Duodenal mucosa (tissue), 2 donors: ENCODE measurements around the gene RAI14.

Experiments
- H3K27ac ChIP-seq: one replicate; pipeline ENCODE4 v1.7.0; 2013; ENCODE audit warnings: low read depth, low read length
- H3K27me3 ChIP-seq, 2 donors: one replicate each; pipeline ENCODE4 v1.7.0; 2013; ENCODE audit warnings: low read length in 2 of 2, control low read depth in 1 of 2; ENCODE audit not compliant: insufficient read depth in 2 of 2, control insufficient read depth in 1 of 2
- H3K36me3 ChIP-seq, 2 donors: one replicate each; pipeline ENCODE4 v1.7.0; 2013; ENCODE audit warnings: low read length in 2 of 2, control low read depth in 1 of 2; ENCODE audit not compliant: insufficient read depth in 2 of 2, control insufficient read depth in 1 of 2
- H3K4me1 ChIP-seq, 2 donors: one replicate each; pipeline ENCODE4 v1.7.0; 2013; ENCODE audit warnings: low read length in 2 of 2, control low read depth in 1 of 2; ENCODE audit not compliant: insufficient read depth in 2 of 2, control insufficient read depth in 1 of 2
- H3K4me3 ChIP-seq, 2 donors: one replicate each; pipeline ENCODE4 v1.7.0; 2013; ENCODE audit warnings: low read length in 2 of 2, low read depth in 1 of 2
- H3K9ac ChIP-seq, 2 donors: one replicate each; pipeline ENCODE4 v1.7.0; 2013; ENCODE audit warnings: low read length in 2 of 2, low read depth in 1 of 2
- H3K9me3 ChIP-seq, 2 donors: one replicate each; pipeline ENCODE4 v1.7.0; 2013; ENCODE audit warnings: low read length in 2 of 2, control low read depth in 1 of 2; ENCODE audit not compliant: control insufficient read depth in 1 of 2

Gene RAI14

GRCh38 chr5:34841816-34842215 is 185.7 kb downstream of the RAI14 start:
- no peaks in the 10 kb centered on the region for H3K9me3 ChIP-seq
- no peak overlapping the region for H3K4me3 ChIP-seq
- H3K4me1 ChIP-seq: peaks cover 0 to 4% of the 10 kb centered on the region in 2 donors

GRCh38 chr5:34842554-34842953 is 186.4 kb downstream of the RAI14 start:
- no peak overlapping the region for H3K4me3 ChIP-seq

More at GRCh38 chr5:34841816-34842215, 185.7 kb downstream of the RAI14 start:
- no peaks in the 10 kb centered on the region for H3K27me3 ChIP-seq
- H3K27ac ChIP-seq: no peak overlapping the region
- H3K9ac ChIP-seq: no peak overlapping the region
- no peaks in the 10 kb centered on the region for H3K36me3 ChIP-seq

GRCh38 chr5:34843497-34843896 is 187.4 kb downstream of the RAI14 start:
- Histone ChIP-seq H3K4me3 (no peak overlapping the region), H3K9ac (no peak overlapping the region), H3K27ac (no peak overlapping the region), H3K36me3 (no peaks in the 10 kb centered on the region), H3K4me1 (peaks cover 0 to 4% of the 10 kb centered on the region in 2 donors), H3K9me3 (no peaks in the 10 kb centered on the region), H3K27me3 (no peaks in the 10 kb centered on the region)

More at GRCh38 chr5:34842554-34842953, 186.4 kb downstream of the RAI14 start:
- H3K4me1 ChIP-seq: peaks cover 0 to 4% of the 10 kb centered on the region in 2 donors
- no peaks in the 10 kb centered on the region for H3K27me3 ChIP-seq
- H3K27ac ChIP-seq: no peak overlapping the region
- H3K9ac ChIP-seq: no peak overlapping the region
- no peaks in the 10 kb centered on the region for H3K9me3 ChIP-seq
- H3K36me3 ChIP-seq: no peaks in the 10 kb centered on the region

- Histone ChIP-seq H3K27ac (no peak overlapping the region), H3K27me3 (no peaks in the 10 kb centered on the region), H3K36me3 (no peaks in the 10 kb centered on the region), H3K4me1 (peaks cover 0 to 4% of the 10 kb centered on the region in 2 donors), H3K4me3 (no peak overlapping the region), H3K9ac (no peak overlapping the region), H3K9me3 (no peaks in the 10 kb centered on the region)
These were observed 188.0 kb downstream of the RAI14 start for GRCh38 chr5:34844106-34844505.

- H3K27ac ChIP-seq: no peak overlapping the region
- H3K9ac ChIP-seq: no peak overlapping the region
- no peaks in the 10 kb centered on the region for H3K4me1 ChIP-seq
- no peaks in the 10 kb centered on the region for H3K36me3 ChIP-seq
- no peak overlapping the region for H3K4me3 ChIP-seq
- no peaks in the 10 kb centered on the region for H3K9me3 ChIP-seq
- no peaks in the 10 kb centered on the region for H3K27me3 ChIP-seq
These were observed 188.9 kb downstream of the RAI14 start for GRCh38 chr5:34844999-34845398.

- H3K4me1 ChIP-seq: no peaks in the 10 kb centered on the region
- H3K9ac ChIP-seq: no peak overlapping the region
- H3K27ac ChIP-seq: no peak overlapping the region
- no peaks in the 10 kb centered on the region for H3K27me3 ChIP-seq
- no peak overlapping the region for H3K4me3 ChIP-seq
- H3K36me3 ChIP-seq: no peaks in the 10 kb centered on the region
- H3K9me3 ChIP-seq: no peaks in the 10 kb centered on the region
These were observed 190.9 kb downstream of the RAI14 start for GRCh38 chr5:34847056-34847455.

- H3K27me3 ChIP-seq: no peaks in the 10 kb centered on the region
These were observed 191.4 kb downstream of the RAI14 start for GRCh38 chr5:34847552-34847951.

GRCh38 chr5:34848230-34848629 is 192.1 kb downstream of the RAI14 start:
- Histone ChIP-seq H3K4me3 (no peak overlapping the region), H3K9me3 (no peaks in the 10 kb centered on the region), H3K36me3 (no peaks in the 10 kb centered on the region), H3K27ac (no peak overlapping the region), H3K4me1 (no peaks in the 10 kb centered on the region), H3K27me3 (no peaks in the 10 kb centered on the region), H3K9ac (no peak overlapping the region)

More at GRCh38 chr5:34847552-34847951, 191.4 kb downstream of the RAI14 start:
- no peaks in the 10 kb centered on the region for H3K9me3 ChIP-seq
- H3K36me3 ChIP-seq: no peaks in the 10 kb centered on the region
- no peak overlapping the region for H3K9ac ChIP-seq
- H3K27ac ChIP-seq: no peak overlapping the region
- no peaks in the 10 kb centered on the region for H3K4me1 ChIP-seq
- no peak overlapping the region for H3K4me3 ChIP-seq

GRCh38 chr5:34849253-34849652 is 193.1 kb downstream of the RAI14 start:
- Histone ChIP-seq H3K27me3 (no peaks in the 10 kb centered on the region), H3K36me3 (no peaks in the 10 kb centered on the region), H3K9me3 (no peaks in the 10 kb centered on the region), H3K27ac (no peak overlapping the region), H3K4me1 (no peaks in the 10 kb centered on the region), H3K9ac (no peak overlapping the region), H3K4me3 (no peak overlapping the region)

- no peaks in the 10 kb centered on the region for H3K9me3 ChIP-seq
- H3K36me3 ChIP-seq: no peaks in the 10 kb centered on the region
- H3K9ac ChIP-seq: no peak overlapping the region
- no peak overlapping the region for H3K4me3 ChIP-seq
- H3K4me1 ChIP-seq: no peaks in the 10 kb centered on the region
- no peak overlapping the region for H3K27ac ChIP-seq
- no peaks in the 10 kb centered on the region for H3K27me3 ChIP-seq
These were observed 198.5 kb downstream of the RAI14 start for GRCh38 chr5:34854459-34855174.
